OCI-LY3 (cell line): ENCODE measurements around the gene KIF1A.

Experiments used
- H2AFZ ChIP-seq: fragments of 200-600, 300-600 bp; shearing (Covaris generic); 2 replicates; pipeline ENCODE4 v1.6.0; 2014; ENCODE audit warnings: antibody characterized with exemption, low read depth, low read length
- H3K27ac ChIP-seq: fragments of 200-600, 300-600 bp; sonication (generic); 2 replicates; pipeline ENCODE4 v1.5.1; 2014; ENCODE audit warnings: mild to moderate bottlenecking, low read length, moderate library complexity, mixed read lengths
- H3K27me3 ChIP-seq: fragments of 200-600, 300-600 bp; sonication (generic); 2 replicates; pipeline ENCODE4 v1.6.1; 2014; ENCODE audit warnings: low read depth, low read length, mixed read lengths
- H3K36me3 ChIP-seq: fragments of 200-600, 300-600 bp; sonication (generic); replicated peaks from 2 replicates; pipeline ENCODE3; 2014; ENCODE audit warnings: low read depth, low read length, mixed read lengths
- H3K4me1 ChIP-seq: fragments of 300-600, 200-600 bp; sonication (generic); 2 replicates; pipeline ENCODE4 v1.6.1; 2014; ENCODE audit warnings: low read length, mixed read lengths
- H3K4me2 ChIP-seq: fragments of 200-600, 300-600 bp; sonication (generic); 2 replicates; pipeline ENCODE4 v1.6.1; 2014; ENCODE audit warnings: low read length, mixed read lengths
- H3K4me3 ChIP-seq: fragments of 300-600, 200-600 bp; sonication (generic); 2 replicates; pipeline ENCODE4 v1.5.1; 2014; ENCODE audit warnings: antibody characterized with exemption, mild to moderate bottlenecking, low read length, moderate library complexity
- H3K79me2 ChIP-seq: fragments of 300-600, 200-600 bp; shearing (Covaris generic); 2 replicates; pipeline ENCODE4 v1.6.1; 2014; ENCODE audit warnings: mild to moderate bottlenecking, low read length, mixed read lengths
- H3K9ac ChIP-seq: fragments of 300-600, 200-600 bp; shearing (Covaris generic); 2 replicates; pipeline ENCODE4 v1.6.0; 2014; ENCODE audit warnings: mild to moderate bottlenecking, low read length, moderate library complexity
- H3K9me3 ChIP-seq: fragments of 200-600, 300-600 bp; shearing (Covaris generic); 2 replicates; pipeline ENCODE4 v1.6.1; 2014; ENCODE audit warnings: low read length, mixed read lengths; ENCODE audit not compliant: insufficient read depth
- H4K20me1 ChIP-seq: fragments of 200-600, 300-600 bp; sonication (generic); 2 replicates; pipeline ENCODE4 v1.6.1; 2016; ENCODE audit warnings: low read length, mixed read lengths; ENCODE audit not compliant: insufficient read depth
- EZH2phosphoT487 ChIP-seq: fragments of 200-600 bp; shearing (Covaris generic); IDR thresholded peaks from 2 replicates; pipeline ENCODE4 v1.6.1; 2018; ENCODE audit warnings: antibody characterized with exemption, mixed run types, low read depth
- TF ChIP-seq, protein P1 (sequence below): fragments of 200-600, 300-600 bp; sonication (generic); IDR thresholded peaks from 2 replicates; pipeline ENCODE4 v1.5.1; 2014; ENCODE audit warnings: antibody characterized with exemption, low read length, low read depth

Gene KIF1A

DNA sequence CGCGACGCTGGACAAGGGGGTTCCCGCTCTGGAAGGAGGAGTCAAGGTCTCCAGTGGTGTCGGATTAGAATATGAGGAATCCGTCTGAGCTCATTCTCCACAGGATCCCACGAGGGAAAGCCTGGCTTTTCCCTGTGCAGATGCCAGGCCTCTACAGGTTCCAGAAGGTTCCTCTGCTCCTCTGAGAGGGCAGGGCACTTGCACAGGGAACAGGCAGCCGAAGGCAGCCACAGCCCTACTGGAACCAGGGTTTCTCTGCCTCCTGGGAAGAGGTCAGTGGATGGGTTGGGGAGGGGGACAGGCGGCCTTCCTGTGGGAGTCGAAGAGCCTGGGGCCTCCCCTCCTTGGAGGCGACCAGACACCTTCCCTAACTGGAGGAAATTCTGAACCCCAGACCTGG is 130.0 kb downstream of the KIF1A start:
- H3K9ac ChIP-seq = no peak overlapping the region
- H3K79me2 ChIP-seq = no peaks in the 10 kb centered on the region
- peaks cover 12% of the 10 kb centered on the region; the same call in 1 of the 2 replicates for H3K27me3 ChIP-seq
- no peak overlapping the region for H3K27ac ChIP-seq
- H4K20me1 ChIP-seq = no peaks in the 10 kb centered on the region
- no peaks in the 10 kb centered on the region for H3K9me3 ChIP-seq
- TF ChIP-seq, protein P1, sequence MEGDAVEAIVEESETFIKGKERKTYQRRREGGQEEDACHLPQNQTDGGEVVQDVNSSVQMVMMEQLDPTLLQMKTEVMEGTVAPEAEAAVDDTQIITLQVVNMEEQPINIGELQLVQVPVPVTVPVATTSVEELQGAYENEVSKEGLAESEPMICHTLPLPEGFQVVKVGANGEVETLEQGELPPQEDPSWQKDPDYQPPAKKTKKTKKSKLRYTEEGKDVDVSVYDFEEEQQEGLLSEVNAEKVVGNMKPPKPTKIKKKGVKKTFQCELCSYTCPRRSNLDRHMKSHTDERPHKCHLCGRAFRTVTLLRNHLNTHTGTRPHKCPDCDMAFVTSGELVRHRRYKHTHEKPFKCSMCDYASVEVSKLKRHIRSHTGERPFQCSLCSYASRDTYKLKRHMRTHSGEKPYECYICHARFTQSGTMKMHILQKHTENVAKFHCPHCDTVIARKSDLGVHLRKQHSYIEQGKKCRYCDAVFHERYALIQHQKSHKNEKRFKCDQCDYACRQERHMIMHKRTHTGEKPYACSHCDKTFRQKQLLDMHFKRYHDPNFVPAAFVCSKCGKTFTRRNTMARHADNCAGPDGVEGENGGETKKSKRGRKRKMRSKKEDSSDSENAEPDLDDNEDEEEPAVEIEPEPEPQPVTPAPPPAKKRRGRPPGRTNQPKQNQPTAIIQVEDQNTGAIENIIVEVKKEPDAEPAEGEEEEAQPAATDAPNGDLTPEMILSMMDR = no peak
- TF ChIP-seq EZH2phosphoT487 = no peak
- no peaks in the 10 kb centered on the region for H3K36me3 ChIP-seq
- H3K4me1 ChIP-seq = no peaks in the 10 kb centered on the region
- no peak overlapping the region for H2AFZ ChIP-seq
- H3K4me2 ChIP-seq = no peak overlapping the region
- no peak overlapping the region for H3K4me3 ChIP-seq

DNA sequence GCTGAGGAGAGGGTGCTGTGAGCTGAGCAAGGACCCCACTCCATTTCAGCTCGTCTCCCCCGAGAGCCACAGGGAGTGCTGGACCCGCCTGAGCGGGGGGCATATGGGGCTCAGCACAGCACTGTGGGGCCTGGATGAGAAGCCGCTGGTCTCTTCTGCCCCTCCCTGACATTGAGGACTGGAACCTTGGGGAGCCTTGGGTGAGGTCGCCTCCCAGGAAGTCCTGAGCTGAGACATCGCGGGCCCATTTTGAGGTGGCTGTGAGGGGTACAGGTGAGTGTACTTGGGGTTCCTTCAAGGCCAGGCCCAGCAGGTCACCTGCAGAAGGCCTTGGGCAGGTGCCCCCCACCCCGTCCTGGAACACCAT is 131.5 kb downstream of the KIF1A start:
- no peaks in the 10 kb centered on the region for H3K36me3 ChIP-seq
- peaks cover 12% of the 10 kb centered on the region; the same call in 1 of the 2 replicates for H3K27me3 ChIP-seq
- no peak for TF ChIP-seq EZH2phosphoT487
- TF ChIP-seq, protein P1 = no peak
- H3K4me2 ChIP-seq = no peak overlapping the region
- H3K9me3 ChIP-seq = no peaks in the 10 kb centered on the region
- H3K79me2 ChIP-seq = no peaks in the 10 kb centered on the region
- H3K4me3 ChIP-seq = no peak overlapping the region
- H2AFZ ChIP-seq = no peak overlapping the region
- no peaks in the 10 kb centered on the region for H4K20me1 ChIP-seq
- no peak overlapping the region for H3K9ac ChIP-seq
- no peaks in the 10 kb centered on the region for H3K4me1 ChIP-seq
- no peak overlapping the region for H3K27ac ChIP-seq

GRCh38 chr2:240687741-240688552 is 132.1 kb downstream of the KIF1A start:
- no peak overlapping the region for H3K4me2 ChIP-seq
- peaks cover 12% of the 10 kb centered on the region; the same call in 1 of the 2 replicates for H3K27me3 ChIP-seq
- H3K4me3 ChIP-seq = no peak overlapping the region
- no peak overlapping the region for H3K27ac ChIP-seq
- H4K20me1 ChIP-seq = no peaks in the 10 kb centered on the region
- no peak overlapping the region for H3K9ac ChIP-seq
- no peaks in the 10 kb centered on the region for H3K4me1 ChIP-seq
- TF ChIP-seq EZH2phosphoT487 = no peak
- TF ChIP-seq, protein P1 = no peak
- no peak overlapping the region for H2AFZ ChIP-seq
- H3K79me2 ChIP-seq = no peaks in the 10 kb centered on the region
- H3K36me3 ChIP-seq = no peaks in the 10 kb centered on the region
- no peaks in the 10 kb centered on the region for H3K9me3 ChIP-seq

GRCh38 chr2:240687045-240687740 is 132.8 kb downstream of the KIF1A start:
- H3K4me1 ChIP-seq = no peaks in the 10 kb centered on the region

More at GRCh38 chr2:240687045-240687740, 132.8 kb downstream of the KIF1A start:
- H3K79me2 ChIP-seq = no peaks in the 10 kb centered on the region
- H3K9me3 ChIP-seq = no peaks in the 10 kb centered on the region
- no peak overlapping the region for H3K9ac ChIP-seq
- no peak overlapping the region for H2AFZ ChIP-seq
- H3K4me3 ChIP-seq = no peak overlapping the region
- no peaks in the 10 kb centered on the region for H3K36me3 ChIP-seq
- H4K20me1 ChIP-seq = no peaks in the 10 kb centered on the region
- H3K27ac ChIP-seq = no peak overlapping the region
- no peak overlapping the region for H3K4me2 ChIP-seq
- no peak for TF ChIP-seq EZH2phosphoT487
- TF ChIP-seq, protein P1 = no peak
- peaks cover 12% of the 10 kb centered on the region; the same call in 1 of the 2 replicates for H3K27me3 ChIP-seq
